Liver (tissue), 9 donors: ENCODE results near the gene ZNF622. TPM values are rescaled to one million over a fixed set of nuclear protein-coding genes. Genes with fewer than 3 reads are reported as not detected.

ENCODE experiments used
- DNase-seq: peaks from one replicate; pipeline ENCODE4 v3.0.0-alpha.2; 2017; ENCODE audit warnings: low spot score
- H3K27ac ChIP-seq, 2 donors: one replicate each; pipeline ENCODE4 v1.7.0; 2013; ENCODE audit warnings: inconsistent platforms in 2 of 2, low read length in 2 of 2, control low read depth in 1 of 2, low read depth in 1 of 2, mild to moderate bottlenecking in 1 of 2
- H3K27me3 ChIP-seq, 4 donors: one replicate each; pipeline versions ENCODE4 v1.6.1 to v1.7.0; 2013; ENCODE audit warnings: low read length in 3 of 4, inconsistent platforms in 1 of 4, mild to moderate bottlenecking in 1 of 4, moderate library complexity in 1 of 4; ENCODE audit not compliant: control insufficient read depth in 4 of 4, insufficient read depth in 4 of 4
- H3K36me3 ChIP-seq, 4 donors: one replicate each; pipeline versions ENCODE4 v1.6.1 to v1.7.0; 2013; ENCODE audit warnings: low read length in 3 of 4, mild to moderate bottlenecking in 3 of 4, low read depth in 1 of 4, moderate library complexity in 1 of 4; ENCODE audit not compliant: control insufficient read depth in 4 of 4, insufficient read depth in 3 of 4
- H3K4me1 ChIP-seq, 4 donors: one replicate each; pipeline versions ENCODE4 v1.6.1 to v1.7.0; 2013; ENCODE audit warnings: low read length in 3 of 4, mild to moderate bottlenecking in 3 of 4, moderate library complexity in 1 of 4; ENCODE audit not compliant: control insufficient read depth in 4 of 4, insufficient read depth in 4 of 4
- H3K4me3 ChIP-seq, 3 donors: one replicate each; pipeline versions ENCODE4 v1.6.1 to v1.7.0; 2013; ENCODE audit warnings: low read length in 3 of 3, control low read depth in 1 of 3, low read depth in 1 of 3, mild to moderate bottlenecking in 1 of 3
- H3K9ac ChIP-seq, 2 donors: one replicate each; pipeline ENCODE4 v1.7.0; 2013; ENCODE audit warnings: low read length in 2 of 2, mild to moderate bottlenecking in 2 of 2, moderate library complexity in 2 of 2, control low read depth in 1 of 2, low read depth in 1 of 2
- H3K9me3 ChIP-seq, 4 donors: one replicate each; pipeline versions ENCODE4 v1.6.1 to v1.7.0; 2013; ENCODE audit warnings: low read length in 3 of 4; ENCODE audit not compliant: control insufficient read depth in 4 of 4
- EGR1 ChIP-seq, 2 donors: IDR thresholded peaks; 2 replicates each; pipeline ENCODE4 v1.6.1; 2016 to 2018; ENCODE audit warnings: antibody characterized with exemption in 2 of 2, low read depth in 2 of 2
- FOXA1 ChIP-seq: IDR thresholded peaks from 2 replicates; pipeline ENCODE4 v1.6.1; 2016; ENCODE audit warnings: antibody characterized with exemption
- FOXA2 ChIP-seq: IDR thresholded peaks from 2 replicates; pipeline ENCODE4 v1.6.1; 2016; ENCODE audit warnings: antibody characterized with exemption
- GABPA ChIP-seq, 2 donors: IDR thresholded peaks in 1 of 2; conservative IDR thresholded peaks in 1 of 2; 2 replicates each; pipeline ENCODE4 v1.6.1; 2016; ENCODE audit warnings: antibody characterized with exemption in 2 of 2, mild to moderate bottlenecking in 1 of 2, moderate library complexity in 1 of 2
- HNF4A ChIP-seq, 2 donors: conservative IDR thresholded peaks; 2 replicates each; pipeline ENCODE4 v1.6.1; 2016; ENCODE audit warnings: antibody characterized with exemption in 2 of 2, mild to moderate bottlenecking in 2 of 2
- NR2F2 ChIP-seq: IDR thresholded peaks from 2 replicates; pipeline ENCODE4 v1.6.1; 2016; ENCODE audit warnings: antibody characterized with exemption
- RXRA ChIP-seq, 2 donors: IDR thresholded peaks; 2 replicates each; pipeline ENCODE4 v1.6.1; 2017 to 2018; ENCODE audit warnings: antibody characterized with exemption in 2 of 2, mild to moderate bottlenecking in 1 of 2
- SP1 ChIP-seq: IDR thresholded peaks from 2 replicates; pipeline ENCODE4 v1.6.1; 2018; ENCODE audit warnings: antibody characterized with exemption, mild to moderate bottlenecking
- YY1 ChIP-seq: IDR thresholded peaks from 2 replicates; pipeline ENCODE4 v1.6.1; 2016; ENCODE audit warnings: antibody characterized with exemption, mild to moderate bottlenecking
- whole genome bisulfite sequencing: extraction: QIAGEN DNeasy Blood & Tissue Kit; methylation state at CpG from one replicate; pipeline ENCODE4 v1.1.7; 2013; 5-methylcytosine and 5-hydroxymethylcytosine counted together
- polyA plus RNA-seq, 2 donors: library from polyadenylated mRNA; stranded (reverse) in 1 of 2; unstranded in 1 of 2; fragments of 200-250 nt in 1 of 2; fragments of >200 nt in 1 of 2; fragmentation: Nextera tagmentation in 1 of 2; extraction: Ambion mirVana in 1 of 2; gene quantifications; one replicate each; pipeline versions ENCODE4 v1.2.1 to v1.2.3, GENCODE V29; 2013 to 2015
- total RNA-seq, 2 donors: library from RNA; depleted of rRNA; stranded (reverse); fragments of >200 nt; gene quantifications; one replicate each; pipeline ENCODE4 v1.2.3, GENCODE V29; 2014
- TF ChIP-seq, protein P1 (sequence below): IDR thresholded peaks from 2 replicates; pipeline ENCODE4 v1.6.1; 2016; ENCODE audit warnings: antibody characterized with exemption
- TF ChIP-seq, protein P2 (sequence below): fragments of 150-350 bp; IDR thresholded peaks from 2 replicates; pipeline ENCODE4 v1.5.1; 2017; ENCODE audit warnings: improper control_type of control experiment, low read depth, low read length; ENCODE audit not compliant: missing input control
- TF ChIP-seq, protein P3 (sequence below): IDR thresholded peaks from 2 replicates; pipeline ENCODE4 v1.6.1; 2016; ENCODE audit warnings: antibody characterized with exemption
- TF ChIP-seq, protein P4 (sequence below): IDR thresholded peaks from 2 replicates; pipeline ENCODE4 v1.6.1; 2016; ENCODE audit warnings: antibody characterized with exemption
- TF ChIP-seq, protein P5 (sequence below): IDR thresholded peaks from 2 replicates; pipeline ENCODE4 v1.6.1; 2016; ENCODE audit warnings: antibody characterized with exemption, mild to moderate bottlenecking
- donor health status: healthy.
- donor health status: healthy.
- donor health status: healthy.
- donor health status: healthy.
- donor health status: healthy.

The ZNF622 gene
- total and polyA plus RNA-seq, 4 donors = 12.8 to 18.7 (median 16.4) TPM

DNA sequence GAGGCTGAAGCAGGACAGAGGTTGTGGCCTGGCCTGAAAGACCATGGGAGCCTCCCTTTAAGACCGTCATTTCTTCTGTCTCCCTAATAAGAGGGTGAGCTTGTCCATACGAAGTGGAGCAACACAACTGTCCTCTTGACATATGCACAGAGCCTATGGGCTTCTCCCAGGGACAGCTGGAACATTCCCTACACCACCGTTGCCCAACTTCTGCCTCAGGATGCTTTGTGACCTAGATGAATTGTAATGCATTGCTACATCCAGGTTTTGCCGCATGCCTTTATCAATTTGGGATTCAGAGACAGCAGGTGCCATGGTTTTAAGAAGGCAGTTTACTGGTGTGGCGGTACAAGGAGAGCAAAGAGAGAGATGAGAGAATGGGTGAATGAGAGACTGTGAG is 34.4 kb upstream of the ZNF622 start:
- 95% methylated on average over 5 of the region's 5 CpGs for WGBS
- Histone ChIP-seq H3K4me3 (no peak overlapping the region), H3K9ac (no peak overlapping the region), H3K9me3 (no peaks in the 10 kb centered on the region), H3K36me3 (no peaks in the 10 kb centered on the region), H3K27ac (no peak overlapping the region), H3K4me1 (peaks cover 0 to 16% (median 1%) of the 10 kb centered on the region in 4 donors), H3K27me3 (no peaks in the 10 kb centered on the region)
- TF ChIP-seq NR2F2 = no peak
- TF ChIP-seq, protein P1, sequence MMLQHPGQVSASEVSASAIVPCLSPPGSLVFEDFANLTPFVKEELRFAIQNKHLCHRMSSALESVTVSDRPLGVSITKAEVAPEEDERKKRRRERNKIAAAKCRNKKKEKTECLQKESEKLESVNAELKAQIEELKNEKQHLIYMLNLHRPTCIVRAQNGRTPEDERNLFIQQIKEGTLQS = no peak
- DNase-seq = no peak

DNA sequence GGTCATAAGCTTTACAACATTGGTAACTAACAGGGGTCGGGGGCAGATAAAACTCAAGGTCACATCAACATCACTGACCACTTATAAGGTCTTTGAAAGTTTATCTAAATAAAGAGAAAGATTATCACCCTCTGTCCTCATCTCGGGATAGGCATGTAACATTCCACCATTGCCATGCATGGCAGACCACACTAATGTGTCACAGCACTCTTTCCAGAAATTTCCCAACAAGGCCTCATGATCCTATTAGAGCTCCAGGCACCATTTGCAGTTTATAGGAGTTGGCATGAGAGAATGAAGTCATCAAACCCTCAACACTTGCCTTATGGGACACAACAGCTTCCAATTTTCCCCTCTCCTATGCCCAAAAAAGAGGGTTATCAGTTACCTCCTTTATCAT is 31.9 kb upstream of the ZNF622 start:
- Histone ChIP-seq H3K9me3 (no peaks in the 10 kb centered on the region), H3K4me1 (peaks cover 0 to 17% (median 5%) of the 10 kb centered on the region in 4 donors), H3K27ac (no peak overlapping the region), H3K27me3 (no peaks in the 10 kb centered on the region), H3K36me3 (no peaks in the 10 kb centered on the region), H3K9ac (no peak overlapping the region), H3K4me3 (no peak overlapping the region)
- WGBS = 72% methylated on average over 2 of the region's 2 CpGs
- no peak for DNase-seq
- TF ChIP-seq NR2F2 (no peak), FOXA2 (no peak), SP1 (no peak), GABPA (IDR thresholded peaks at IDR 0.05 in 1 of 2, conservative IDR thresholded peaks at IDR 0.05 in 1 of 2) (no peak), RXRA (IDR thresholded peaks at IDR 0.05) (no peak), YY1 (no peak), FOXA1 (no peak), HNF4A (conservative IDR thresholded peaks at IDR 0.05) (no peak), EGR1 (IDR thresholded peaks at IDR 0.05; ENCODE audit: low read depth in 2 of 2) (no peak)
- TF ChIP-seq, protein P2, sequence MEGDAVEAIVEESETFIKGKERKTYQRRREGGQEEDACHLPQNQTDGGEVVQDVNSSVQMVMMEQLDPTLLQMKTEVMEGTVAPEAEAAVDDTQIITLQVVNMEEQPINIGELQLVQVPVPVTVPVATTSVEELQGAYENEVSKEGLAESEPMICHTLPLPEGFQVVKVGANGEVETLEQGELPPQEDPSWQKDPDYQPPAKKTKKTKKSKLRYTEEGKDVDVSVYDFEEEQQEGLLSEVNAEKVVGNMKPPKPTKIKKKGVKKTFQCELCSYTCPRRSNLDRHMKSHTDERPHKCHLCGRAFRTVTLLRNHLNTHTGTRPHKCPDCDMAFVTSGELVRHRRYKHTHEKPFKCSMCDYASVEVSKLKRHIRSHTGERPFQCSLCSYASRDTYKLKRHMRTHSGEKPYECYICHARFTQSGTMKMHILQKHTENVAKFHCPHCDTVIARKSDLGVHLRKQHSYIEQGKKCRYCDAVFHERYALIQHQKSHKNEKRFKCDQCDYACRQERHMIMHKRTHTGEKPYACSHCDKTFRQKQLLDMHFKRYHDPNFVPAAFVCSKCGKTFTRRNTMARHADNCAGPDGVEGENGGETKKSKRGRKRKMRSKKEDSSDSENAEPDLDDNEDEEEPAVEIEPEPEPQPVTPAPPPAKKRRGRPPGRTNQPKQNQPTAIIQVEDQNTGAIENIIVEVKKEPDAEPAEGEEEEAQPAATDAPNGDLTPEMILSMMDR = no peak
- TF ChIP-seq, protein P3, sequence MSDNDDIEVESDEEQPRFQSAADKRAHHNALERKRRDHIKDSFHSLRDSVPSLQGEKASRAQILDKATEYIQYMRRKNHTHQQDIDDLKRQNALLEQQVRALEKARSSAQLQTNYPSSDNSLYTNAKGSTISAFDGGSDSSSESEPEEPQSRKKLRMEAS = no peak
- TF ChIP-seq, protein P4, sequence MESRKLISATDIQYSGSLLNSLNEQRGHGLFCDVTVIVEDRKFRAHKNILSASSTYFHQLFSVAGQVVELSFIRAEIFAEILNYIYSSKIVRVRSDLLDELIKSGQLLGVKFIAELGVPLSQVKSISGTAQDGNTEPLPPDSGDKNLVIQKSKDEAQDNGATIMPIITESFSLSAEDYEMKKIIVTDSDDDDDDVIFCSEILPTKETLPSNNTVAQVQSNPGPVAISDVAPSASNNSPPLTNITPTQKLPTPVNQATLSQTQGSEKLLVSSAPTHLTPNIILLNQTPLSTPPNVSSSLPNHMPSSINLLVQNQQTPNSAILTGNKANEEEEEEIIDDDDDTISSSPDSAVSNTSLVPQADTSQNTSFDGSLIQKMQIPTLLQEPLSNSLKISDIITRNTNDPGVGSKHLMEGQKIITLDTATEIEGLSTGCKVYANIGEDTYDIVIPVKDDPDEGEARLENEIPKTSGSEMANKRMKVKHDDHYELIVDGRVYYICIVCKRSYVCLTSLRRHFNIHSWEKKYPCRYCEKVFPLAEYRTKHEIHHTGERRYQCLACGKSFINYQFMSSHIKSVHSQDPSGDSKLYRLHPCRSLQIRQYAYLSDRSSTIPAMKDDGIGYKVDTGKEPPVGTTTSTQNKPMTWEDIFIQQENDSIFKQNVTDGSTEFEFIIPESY = no peak
- TF ChIP-seq, protein P5, sequence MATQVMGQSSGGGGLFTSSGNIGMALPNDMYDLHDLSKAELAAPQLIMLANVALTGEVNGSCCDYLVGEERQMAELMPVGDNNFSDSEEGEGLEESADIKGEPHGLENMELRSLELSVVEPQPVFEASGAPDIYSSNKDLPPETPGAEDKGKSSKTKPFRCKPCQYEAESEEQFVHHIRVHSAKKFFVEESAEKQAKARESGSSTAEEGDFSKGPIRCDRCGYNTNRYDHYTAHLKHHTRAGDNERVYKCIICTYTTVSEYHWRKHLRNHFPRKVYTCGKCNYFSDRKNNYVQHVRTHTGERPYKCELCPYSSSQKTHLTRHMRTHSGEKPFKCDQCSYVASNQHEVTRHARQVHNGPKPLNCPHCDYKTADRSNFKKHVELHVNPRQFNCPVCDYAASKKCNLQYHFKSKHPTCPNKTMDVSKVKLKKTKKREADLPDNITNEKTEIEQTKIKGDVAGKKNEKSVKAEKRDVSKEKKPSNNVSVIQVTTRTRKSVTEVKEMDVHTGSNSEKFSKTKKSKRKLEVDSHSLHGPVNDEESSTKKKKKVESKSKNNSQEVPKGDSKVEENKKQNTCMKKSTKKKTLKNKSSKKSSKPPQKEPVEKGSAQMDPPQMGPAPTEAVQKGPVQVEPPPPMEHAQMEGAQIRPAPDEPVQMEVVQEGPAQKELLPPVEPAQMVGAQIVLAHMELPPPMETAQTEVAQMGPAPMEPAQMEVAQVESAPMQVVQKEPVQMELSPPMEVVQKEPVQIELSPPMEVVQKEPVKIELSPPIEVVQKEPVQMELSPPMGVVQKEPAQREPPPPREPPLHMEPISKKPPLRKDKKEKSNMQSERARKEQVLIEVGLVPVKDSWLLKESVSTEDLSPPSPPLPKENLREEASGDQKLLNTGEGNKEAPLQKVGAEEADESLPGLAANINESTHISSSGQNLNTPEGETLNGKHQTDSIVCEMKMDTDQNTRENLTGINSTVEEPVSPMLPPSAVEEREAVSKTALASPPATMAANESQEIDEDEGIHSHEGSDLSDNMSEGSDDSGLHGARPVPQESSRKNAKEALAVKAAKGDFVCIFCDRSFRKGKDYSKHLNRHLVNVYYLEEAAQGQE = no peak
